Ascending aorta (tissue), 2 donors: Measurements from ENCODE around the gene MRPL49. TPM values are rescaled to one million over a fixed set of nuclear protein-coding genes. Genes with fewer than 3 reads are reported as not detected.
A peak's percentile ranks its signal among the peaks of the same experiment; 100 is the strongest.

Experiments
- DNase-seq, 2 donors: peaks; one replicate each; pipeline ENCODE4 v3.0.0-alpha.2; 2019; ENCODE audit warnings: low spot score in 2 of 2
- H3K27ac ChIP-seq, 2 donors: fragments of 200-600 bp; sonication (generic); one replicate each; pipeline ENCODE4 v1.5.1; 2016 to 2017; ENCODE audit warnings: mild to moderate bottlenecking in 1 of 2
- H3K27me3 ChIP-seq: fragments of 200-600 bp; sonication (generic); one replicate; pipeline ENCODE4 v1.5.1; 2017
- H3K36me3 ChIP-seq, 2 donors: fragments of 200-600 bp; sonication (generic); one replicate each; pipeline ENCODE4 v1.5.1; 2016
- H3K4me1 ChIP-seq, 2 donors: fragments of 200-600 bp; sonication (generic); one replicate each; pipeline ENCODE4 v1.5.1; 2016 to 2017; ENCODE audit warnings: mild to moderate bottlenecking in 1 of 2
- H3K4me3 ChIP-seq, 2 donors: fragments of 200-600 bp; sonication (generic); one replicate each; pipeline ENCODE4 v1.5.1; 2016 to 2017; ENCODE audit warnings: mild to moderate bottlenecking in 1 of 2
- H3K9me3 ChIP-seq, 2 donors: fragments of 200-600 bp; sonication (generic); one replicate each; pipeline ENCODE4 v1.5.1; 2016
- intact Hi-C: fragments of 100-400 bp; cut with DNase I; formaldehyde crosslinking; loops from one replicate; pipeline ENCODE4 v1.15.1; 2023
- total RNA-seq: library from RNA; depleted of rRNA; stranded (reverse); fragments of >200 nt; gene quantifications from one replicate; pipeline ENCODE4 v1.1.0, GENCODE V29; 2016
- TF ChIP-seq, protein P1 (sequence below), 3 experiments: fragments of 200-600 bp in 2 of 3; fragments of 450-650 bp in 1 of 3; sonication (generic) in 2 of 3; IDR thresholded peaks; one replicate each; pipeline ENCODE4 v1.5.1; 2016 to 2019; ENCODE audit warnings: antibody characterized with exemption in 3 of 3, mild to moderate bottlenecking in 1 of 3, moderate library complexity in 1 of 3

MRPL49 gene
- total RNA-seq, 1 donor from 2014 or later, result 43.2 TPM

DNA sequence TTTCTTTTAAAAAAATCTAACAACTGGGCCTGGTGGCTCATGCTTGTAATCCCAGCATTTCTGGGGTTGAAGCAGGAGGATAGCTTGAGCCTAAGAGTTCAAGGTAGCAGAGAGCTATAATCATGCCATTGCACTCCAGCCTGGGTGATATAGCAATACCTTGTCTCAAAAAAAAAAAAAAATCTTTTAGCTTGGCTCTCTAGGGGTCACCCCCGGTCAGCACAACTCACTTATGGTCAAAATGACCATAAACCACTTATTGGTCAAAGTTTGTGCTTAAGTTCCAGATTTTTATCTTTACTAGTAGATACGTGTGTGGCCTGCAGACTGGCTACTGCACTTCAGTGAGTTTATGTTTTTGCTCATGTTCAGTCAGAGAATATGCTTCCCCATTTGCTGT is 41.6 kb downstream of the MRPL49 start:
- Histone ChIP-seq H3K27ac (no peak overlapping the region), H3K9me3 (no peaks in the 10 kb centered on the region), H3K27me3 (no peaks in the 10 kb centered on the region), H3K36me3 (no peaks in the 10 kb centered on the region), H3K4me1 (peaks cover 0 to 3% of the 10 kb centered on the region in 2 donors), H3K4me3 (no peak overlapping the region)
- TF ChIP-seq, protein P1, sequence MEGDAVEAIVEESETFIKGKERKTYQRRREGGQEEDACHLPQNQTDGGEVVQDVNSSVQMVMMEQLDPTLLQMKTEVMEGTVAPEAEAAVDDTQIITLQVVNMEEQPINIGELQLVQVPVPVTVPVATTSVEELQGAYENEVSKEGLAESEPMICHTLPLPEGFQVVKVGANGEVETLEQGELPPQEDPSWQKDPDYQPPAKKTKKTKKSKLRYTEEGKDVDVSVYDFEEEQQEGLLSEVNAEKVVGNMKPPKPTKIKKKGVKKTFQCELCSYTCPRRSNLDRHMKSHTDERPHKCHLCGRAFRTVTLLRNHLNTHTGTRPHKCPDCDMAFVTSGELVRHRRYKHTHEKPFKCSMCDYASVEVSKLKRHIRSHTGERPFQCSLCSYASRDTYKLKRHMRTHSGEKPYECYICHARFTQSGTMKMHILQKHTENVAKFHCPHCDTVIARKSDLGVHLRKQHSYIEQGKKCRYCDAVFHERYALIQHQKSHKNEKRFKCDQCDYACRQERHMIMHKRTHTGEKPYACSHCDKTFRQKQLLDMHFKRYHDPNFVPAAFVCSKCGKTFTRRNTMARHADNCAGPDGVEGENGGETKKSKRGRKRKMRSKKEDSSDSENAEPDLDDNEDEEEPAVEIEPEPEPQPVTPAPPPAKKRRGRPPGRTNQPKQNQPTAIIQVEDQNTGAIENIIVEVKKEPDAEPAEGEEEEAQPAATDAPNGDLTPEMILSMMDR (IDR thresholded peaks at IDR 0.05), result no peak
- intact Hi-C loops, result no loop called here
- DNase-seq, result no peak

DNA sequence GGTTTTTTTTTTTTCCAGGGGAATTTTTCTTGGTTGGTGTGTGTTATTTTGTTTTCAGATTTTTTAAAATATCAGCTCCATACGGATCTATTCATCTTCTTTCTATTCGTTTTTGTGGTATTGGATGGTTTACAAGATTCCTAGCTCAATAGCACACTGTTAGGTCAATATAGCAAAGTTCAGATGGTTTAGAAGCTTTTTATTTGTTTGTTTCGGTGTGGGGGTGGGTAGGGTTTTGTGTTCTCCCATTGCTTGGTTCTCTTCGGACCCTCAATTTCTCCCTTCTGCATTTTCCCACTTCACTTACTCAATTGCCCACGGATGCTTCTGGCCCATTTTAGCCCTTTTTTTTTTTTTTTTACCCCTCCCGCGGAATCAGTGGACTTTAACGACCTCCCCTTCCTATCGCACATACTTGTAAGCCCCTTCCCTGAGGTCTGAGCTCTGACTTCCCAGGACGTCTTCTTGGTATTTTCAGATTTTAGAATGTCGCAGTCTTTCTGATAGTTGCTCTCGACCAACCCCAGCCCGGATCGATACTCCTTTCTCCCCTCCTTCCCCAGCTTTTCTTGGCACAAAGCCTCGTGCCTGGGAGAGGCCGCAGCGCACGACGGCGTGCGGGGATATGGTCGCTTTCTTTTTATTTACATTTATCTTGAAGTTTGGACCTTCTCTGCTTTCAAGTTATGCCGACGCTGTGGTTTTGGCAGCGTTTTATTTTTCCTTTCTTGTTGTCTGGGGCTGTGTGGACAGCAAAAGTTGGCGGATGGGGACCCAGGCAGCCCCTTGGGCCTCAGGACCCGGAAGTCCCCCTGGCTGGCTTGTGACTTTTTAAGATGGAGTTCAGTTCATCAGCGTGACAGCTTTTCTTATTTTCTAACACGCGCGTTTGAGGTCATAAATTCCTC is 43.5 kb downstream of the MRPL49 start:
- DNase-seq, result no peak

DNA sequence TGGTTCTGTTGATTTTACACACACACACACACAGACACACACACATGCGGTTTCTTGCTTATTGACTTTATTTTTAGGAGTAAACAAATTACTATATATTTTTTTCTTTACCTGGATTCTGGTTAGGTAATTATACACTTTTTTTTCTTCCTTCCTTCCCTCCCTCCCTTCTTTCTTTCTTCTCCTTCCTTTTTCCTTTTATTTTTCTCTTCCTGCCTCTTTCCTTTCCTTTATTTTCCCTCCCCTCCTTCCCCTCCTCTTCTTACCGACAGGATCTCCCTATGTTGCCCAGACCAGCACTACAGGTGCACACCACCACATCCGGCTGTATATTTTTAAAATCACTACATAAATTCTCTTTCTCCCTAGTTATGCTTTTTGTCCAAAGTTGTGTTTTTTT is 44.8 kb downstream of the MRPL49 start:
- intact Hi-C loops, result no loop called here
- H3K27ac ChIP-seq, result no peak overlapping the region
- no peak for DNase-seq
- H3K9me3 ChIP-seq, result no peaks in the 10 kb centered on the region
- peaks cover 0 to 3% of the 10 kb centered on the region in 2 donors for H3K4me1 ChIP-seq
- H3K4me3 ChIP-seq, result no peak overlapping the region
- H3K27me3 ChIP-seq, result no peaks in the 10 kb centered on the region
- no peaks in the 10 kb centered on the region for H3K36me3 ChIP-seq
- TF ChIP-seq, protein P1 (IDR thresholded peaks at IDR 0.05), result no peak

More for the DNA sequence above, 43.5 kb downstream of the MRPL49 start:
- no peaks in the 10 kb centered on the region for H3K36me3 ChIP-seq
- H3K27me3 ChIP-seq, result no peaks in the 10 kb centered on the region
- peaks cover 0 to 3% of the 10 kb centered on the region in 2 donors for H3K4me1 ChIP-seq
- intact Hi-C loops, result no loop called here
- H3K27ac ChIP-seq, result no peak overlapping the region
- H3K4me3 ChIP-seq, result peak overlapping the region; percentile 19 to 28
- H3K9me3 ChIP-seq, result no peaks in the 10 kb centered on the region
- TF ChIP-seq, protein P1 (IDR thresholded peaks at IDR 0.05), result no peak

DNA sequence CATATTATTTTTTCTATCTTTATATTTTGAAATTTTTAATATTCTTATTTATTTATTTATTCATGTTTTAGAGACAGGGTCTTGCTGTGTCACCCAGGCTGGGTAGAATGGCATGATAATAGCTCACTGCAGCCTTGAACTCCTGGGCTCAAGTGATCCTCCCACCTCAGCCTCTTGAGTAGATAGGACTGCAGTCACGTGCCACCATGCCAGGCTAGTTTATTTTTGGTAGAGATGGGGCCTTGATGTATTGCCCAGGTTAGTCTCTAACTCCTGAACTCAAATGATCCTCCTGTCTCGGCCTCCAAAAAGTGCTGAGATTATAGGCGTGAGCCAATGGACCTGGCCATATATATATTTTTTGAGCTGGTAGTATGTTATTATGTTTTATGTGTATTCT is 45.5 kb downstream of the MRPL49 start:
- no peak for DNase-seq

DNA sequence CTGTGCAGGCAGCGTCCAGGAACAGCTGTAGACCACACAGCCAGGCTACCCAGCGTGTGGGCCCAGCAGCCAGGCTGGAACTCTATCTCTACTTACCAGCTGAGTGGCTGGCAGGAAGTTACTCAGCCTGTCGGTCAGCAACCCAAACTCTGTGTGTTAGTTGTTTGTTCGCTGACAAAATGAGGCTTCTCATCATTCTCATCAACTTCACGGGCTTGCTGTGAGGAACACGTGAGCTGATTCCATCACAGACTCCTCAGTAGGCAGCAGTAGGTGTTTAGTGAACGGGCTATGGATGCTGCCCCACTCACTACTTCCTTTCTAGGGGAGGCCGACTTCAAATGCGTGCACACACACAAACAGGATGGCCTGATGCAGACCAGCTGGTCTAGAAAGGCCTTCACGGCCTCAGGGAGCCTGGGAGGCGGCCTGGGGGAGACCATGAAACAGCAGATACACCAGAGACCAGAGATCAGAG is 47.1 kb downstream of the MRPL49 start:
- intact Hi-C loops, result no loop called here
- H3K36me3 ChIP-seq, result no peaks in the 10 kb centered on the region

More for the DNA sequence above, 45.5 kb downstream of the MRPL49 start:
- intact Hi-C loops, result no loop called here
- H3K27me3 ChIP-seq, result no peaks in the 10 kb centered on the region
- H3K4me1 ChIP-seq, result peaks cover 0 to 3% of the 10 kb centered on the region in 2 donors
- no peaks in the 10 kb centered on the region for H3K36me3 ChIP-seq
- H3K27ac ChIP-seq, result no peak overlapping the region
- TF ChIP-seq, protein P1 (IDR thresholded peaks at IDR 0.05), result no peak
- H3K9me3 ChIP-seq, result no peaks in the 10 kb centered on the region
- no peak overlapping the region for H3K4me3 ChIP-seq

More for the DNA sequence above, 47.1 kb downstream of the MRPL49 start:
- peaks cover 0 to 3% of the 10 kb centered on the region in 2 donors for H3K4me1 ChIP-seq
- H3K9me3 ChIP-seq, result no peaks in the 10 kb centered on the region
- H3K4me3 ChIP-seq, result no peak overlapping the region
- TF ChIP-seq, protein P1 (IDR thresholded peaks at IDR 0.05), result no peak
- no peaks in the 10 kb centered on the region for H3K27me3 ChIP-seq
- no peak for DNase-seq
- no peak overlapping the region for H3K27ac ChIP-seq
